GM23338 (cell line): Measurements from ENCODE around the gene LFNG. TPM values are rescaled to one million over a fixed set of nuclear protein-coding genes. Genes with fewer than 3 reads are reported as not detected.
A peak's percentile ranks its signal among the peaks of the same experiment; 100 is the strongest.

ENCODE experiments used
- ATAC-seq: fragments of 200-7000 bp; cut with Tn5 transposase; 3 replicates; pipeline ENCODE4 v1.9.1; 2020
- DNase-seq: peaks from one replicate; pipeline ENCODE4 v3.0.0-alpha.2; 2015; ENCODE audit warnings: low spot score
- H2AFZ ChIP-seq: fragments of 200-600 bp; sonication (generic); 2 replicates; pipeline ENCODE4 v1.8.0; 2016; ENCODE audit warnings: antibody characterized with exemption, mild to moderate bottlenecking, moderate library complexity
- H3F3A ChIP-seq: fragments of 200-600 bp; sonication (generic); replicated peaks from 2 replicates; pipeline ENCODE4 v1.8.0; 2017; ENCODE audit warnings: antibody characterized with exemption, mixed run types, low read depth
- H3K27ac ChIP-seq: fragments of 200-600 bp; sonication (generic); 2 replicates; pipeline ENCODE4 v1.6.1; 2016; ENCODE audit warnings: low read depth
- H3K27me3 ChIP-seq: fragments of 200-600 bp; sonication (generic); 2 replicates; pipeline ENCODE4 v1.8.0; 2016; ENCODE audit warnings: mild to moderate bottlenecking, mixed run types, moderate library complexity; ENCODE audit not compliant: insufficient read depth
- H3K36me3 ChIP-seq: fragments of 200-600 bp; sonication (generic); 2 replicates; pipeline ENCODE4 v1.8.0; 2016; ENCODE audit warnings: mild to moderate bottlenecking; ENCODE audit not compliant: insufficient read depth
- H3K4me1 ChIP-seq: fragments of 200-600 bp; sonication (generic); 2 replicates; pipeline ENCODE4 v1.8.0; 2016; ENCODE audit warnings: mild to moderate bottlenecking, moderate library complexity; ENCODE audit not compliant: insufficient read depth
- H3K4me2 ChIP-seq: fragments of 200-600 bp; sonication (generic); 2 replicates; pipeline ENCODE4 v1.7.1; 2017; ENCODE audit warnings: mixed run types
- H3K4me3 ChIP-seq: fragments of 200-600 bp; sonication (generic); 2 replicates; pipeline ENCODE4 v1.6.1; 2016; ENCODE audit warnings: mixed run types
- H3K79me2 ChIP-seq: fragments of 200-600 bp; sonication (generic); replicated peaks from 2 replicates; pipeline ENCODE4 v1.8.0; 2017; ENCODE audit warnings: mild to moderate bottlenecking; ENCODE audit not compliant: insufficient read depth
- H3K9me2 ChIP-seq: fragments of 200-600 bp; sonication (generic); 2 replicates; pipeline ENCODE4 v1.8.0; 2017; ENCODE audit not compliant: insufficient read depth
- H4K20me1 ChIP-seq: fragments of 200-600 bp; sonication (generic); replicated peaks from 2 replicates; pipeline ENCODE4 v1.8.0; 2017; ENCODE audit warnings: mild to moderate bottlenecking; ENCODE audit not compliant: insufficient read depth
- H3K27ac Mint-ChIP-seq: 2 replicates; pipeline ENCODE4 v1.8.0; 2020; ENCODE audit warnings: inconsistent platforms, mild to moderate bottlenecking, moderate library complexity, mixed read lengths
- H3K27me3 Mint-ChIP-seq: 3 replicates; pipeline ENCODE4 v1.8.0; 2022; ENCODE audit warnings: low read depth, mild to moderate bottlenecking, moderate library complexity, mixed read lengths, inconsistent platforms; ENCODE audit not compliant: insufficient read depth, poor library complexity
- H3K36me3 Mint-ChIP-seq: 3 replicates; pipeline ENCODE4 v1.8.0; 2021; ENCODE audit warnings: low read depth, mild to moderate bottlenecking, inconsistent platforms, moderate library complexity, mixed read lengths
- H3K4me1 Mint-ChIP-seq: 3 replicates; pipeline ENCODE4 v1.8.0; 2020; ENCODE audit warnings: mild to moderate bottlenecking, inconsistent platforms, mixed read lengths
- H3K4me3 Mint-ChIP-seq: 3 replicates; pipeline ENCODE4 v1.8.0; 2021; ENCODE audit warnings: moderate library complexity, mild to moderate bottlenecking, inconsistent platforms, mixed read lengths
- H3K9me3 Mint-ChIP-seq: 3 replicates; pipeline ENCODE4 v1.8.0; 2020; ENCODE audit warnings: moderate library complexity, mild to moderate bottlenecking, inconsistent platforms, mixed read lengths
- JUNB ChIP-seq: IDR thresholded peaks from one replicate; pipeline ENCODE4 v1.6.1; 2016; ENCODE audit warnings: antibody characterized with exemption; ENCODE audit not compliant: unreplicated experiment
- NANOG ChIP-seq: IDR thresholded peaks from 2 replicates; pipeline ENCODE4 v1.6.1; 2016; ENCODE audit warnings: antibody characterized with exemption, borderline replicate concordance
- POLR2AphosphoS5 ChIP-seq: IDR thresholded peaks from 2 replicates; pipeline ENCODE4 v1.6.1; 2016; ENCODE audit warnings: antibody characterized with exemption, low read depth
- ZNF114 ChIP-seq: fragments of 250-450 bp; sonication (Bioruptor Pico); IDR thresholded peaks from 2 replicates; pipeline ENCODE4 v1.5.0; 2020; ENCODE audit warnings: mild to moderate bottlenecking, moderate library complexity
- long read RNA-seq: library from polyadenylated mRNA; unstranded; transcript quantifications from one replicate; pipeline ENCODE4 v2.0.0, GENCODE V29; 2020; ENCODE audit not compliant: unreplicated experiment
- polyA plus RNA-seq: library from polyadenylated mRNA; unstranded; fragments of >200 nt; fragmentation: Nextera tagmentation; extraction: Ambion mirVana; gene quantifications from 2 replicates; pipeline ENCODE4 v1.2.1, GENCODE V29; 2016
- total RNA-seq: library from RNA; depleted of rRNA; stranded (reverse); fragments of >200 nt; shearing (Covaris generic); gene quantifications from 2 replicates; pipeline ENCODE4 v1.2.3, GENCODE V29; 2014; rRNA removed
- TF ChIP-seq, protein P1 (sequence below): IDR thresholded peaks from one replicate; pipeline ENCODE4 v1.6.1; 2018; ENCODE audit warnings: antibody characterized with exemption; ENCODE audit not compliant: unreplicated experiment

Gene LFNG, protein sequence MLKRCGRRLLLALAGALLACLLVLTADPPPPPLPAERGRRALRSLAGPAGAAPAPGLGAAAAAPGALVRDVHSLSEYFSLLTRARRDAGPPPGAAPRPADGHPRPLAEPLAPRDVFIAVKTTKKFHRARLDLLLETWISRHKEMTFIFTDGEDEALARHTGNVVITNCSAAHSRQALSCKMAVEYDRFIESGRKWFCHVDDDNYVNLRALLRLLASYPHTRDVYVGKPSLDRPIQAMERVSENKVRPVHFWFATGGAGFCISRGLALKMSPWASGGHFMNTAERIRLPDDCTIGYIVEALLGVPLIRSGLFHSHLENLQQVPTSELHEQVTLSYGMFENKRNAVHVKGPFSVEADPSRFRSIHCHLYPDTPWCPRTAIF
- 24.5 and 35.4 TPM in 2 replicates for total RNA-seq
- polyA plus RNA-seq = 1.7 and 3.2 TPM in 2 replicates
- long read RNA-seq = 0 reads

DNA sequence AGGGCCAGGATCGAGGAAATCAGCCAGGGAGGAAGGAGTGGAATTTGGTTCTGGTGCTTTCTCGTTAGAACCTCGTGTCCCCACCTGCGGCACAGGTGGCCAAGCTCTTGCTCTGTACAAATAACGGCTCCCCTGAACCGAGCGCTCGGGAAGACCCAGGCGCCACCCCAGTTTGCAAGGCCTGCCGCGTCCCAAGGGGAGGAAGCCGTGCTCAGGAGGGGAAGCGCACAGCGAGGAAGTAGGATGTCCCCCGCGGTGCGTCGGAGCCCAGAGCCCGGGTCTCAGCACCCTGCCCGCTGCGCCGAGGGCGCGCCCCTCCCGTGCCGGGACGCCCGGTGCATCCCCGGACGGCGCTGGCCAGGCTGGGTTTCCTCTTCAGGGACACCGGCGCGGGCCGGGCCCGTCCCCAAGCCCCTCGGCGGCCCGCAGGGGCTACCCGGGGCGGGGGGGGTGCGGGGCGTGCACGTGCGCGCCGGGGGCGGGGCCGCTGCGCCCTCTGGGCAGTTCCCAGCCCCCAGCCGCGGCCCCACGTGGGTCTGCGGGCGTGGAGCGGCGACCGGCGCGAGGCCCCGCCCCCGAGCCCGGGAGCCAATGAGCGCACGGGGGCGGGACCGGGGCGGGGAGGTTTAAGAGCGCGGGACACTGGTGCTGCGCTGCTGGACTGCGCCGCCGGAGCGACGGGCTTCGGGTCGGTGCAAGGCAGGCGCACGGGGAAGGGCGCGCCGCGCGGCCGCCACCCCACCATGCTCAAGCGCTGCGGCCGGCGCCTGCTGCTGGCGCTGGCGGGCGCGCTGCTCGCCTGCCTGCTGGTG is at the start of gene LFNG:
LFNG (plus strand) TSS at position 656 of the 812 bp plus-strand sequence; CDS start at position 744, 88 bp downstream.
- peaks cover 53% of the 10 kb centered on the region for H3K4me1 ChIP-seq
- H3K36me3 Mint-ChIP-seq = peaks cover 4% of the 10 kb centered on the region; the same call in 1 of the 3 replicates

DNA sequence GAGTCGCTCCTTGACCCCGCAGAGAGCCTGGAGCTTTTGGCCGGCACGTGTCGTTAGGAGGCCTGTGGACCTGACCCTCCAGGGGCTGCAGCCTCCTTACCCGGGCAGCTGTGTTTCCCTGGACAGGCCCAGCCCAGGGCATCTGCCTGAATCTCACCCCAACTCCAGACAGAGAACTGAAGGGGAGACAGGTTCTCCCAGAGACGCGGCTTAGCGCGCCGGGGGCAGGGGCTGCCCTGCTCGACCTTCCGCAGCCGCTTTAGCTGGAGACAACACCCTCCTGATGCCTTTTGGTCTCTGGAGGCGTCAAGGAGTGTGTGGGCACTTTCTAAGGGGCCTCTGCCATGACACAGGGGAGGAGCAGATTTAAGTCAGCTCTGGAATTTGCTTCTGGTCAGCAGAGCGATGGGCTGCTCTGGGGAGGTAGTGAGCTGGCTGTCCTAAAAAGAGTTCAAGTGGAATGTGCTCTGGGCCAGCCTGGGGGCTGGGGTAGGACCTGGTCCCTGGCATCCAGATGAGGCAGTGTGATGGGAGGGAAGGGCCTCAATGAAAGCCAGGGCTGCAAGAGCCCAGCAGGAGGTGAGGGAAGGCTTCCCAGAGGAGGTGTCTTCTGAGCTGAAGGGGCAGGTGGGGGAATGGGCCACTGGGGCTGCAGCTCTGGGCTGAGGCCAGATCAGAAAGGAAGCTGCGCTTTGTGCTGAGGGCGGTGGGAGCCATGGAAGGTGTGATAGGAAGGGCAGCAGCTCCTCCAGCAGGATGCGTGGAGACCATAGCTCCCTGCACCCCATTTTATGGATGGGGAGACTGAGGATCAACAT is 49.2 kb upstream of the LFNG start:
- no peaks in the 10 kb centered on the region for H4K20me1 ChIP-seq
- no peak overlapping the region for H3K4me3 ChIP-seq
- no peaks in the 10 kb centered on the region for H3K36me3 ChIP-seq
- Mint-ChIP-seq H3K4me3 (no peak overlapping the region; the same call in 2 of the 3 replicates), H3K27ac (no peak overlapping the region), H3K4me1 (peaks cover 32% of the 10 kb centered on the region), H3K9me3 (no peaks in the 10 kb centered on the region), H3K36me3 (no peaks in the 10 kb centered on the region; the same call in 2 of the 3 replicates), H3K27me3 (peaks cover 14% of the 10 kb centered on the region)
- H2AFZ ChIP-seq = 0 out of 2 replicates have a peak overlapping the region, but pooled peaks have one; percentile 38
- H3K27me3 ChIP-seq = no peaks in the 10 kb centered on the region
- no peak overlapping the region for H3K4me2 ChIP-seq
- H3K4me1 ChIP-seq = peaks cover 7% of the 10 kb centered on the region; the same call in 1 of the 2 replicates
- ATAC-seq (no peak), DNase-seq (no peak)
- peaks cover 10% of the 10 kb centered on the region; the same call in 1 of the 2 replicates for H3F3A ChIP-seq
- H3K79me2 ChIP-seq = no peaks in the 10 kb centered on the region
- H3K9me2 ChIP-seq = no peaks in the 10 kb centered on the region
- H3K27ac ChIP-seq = no peak overlapping the region
- TF ChIP-seq NANOG (no peak), JUNB (no peak), POLR2AphosphoS5 (no peak)

More for the DNA sequence above, at the start of gene LFNG:
- ATAC-seq (peak; percentile 14), DNase-seq (peak; percentile 91)
- Histone ChIP-seq H3K36me3 (no peaks in the 10 kb centered on the region), H3K4me3 (peak within 1 kb of the TSS; percentile 68), H3F3A (peaks cover 6% of the 10 kb centered on the region; the same call in 1 of the 2 replicates), H3K79me2 (peaks cover 13% of the 10 kb centered on the region), H4K20me1 (no peaks in the 10 kb centered on the region; the same call in 1 of the 2 replicates), H3K4me2 (peak within 1 kb of the TSS; percentile 92), H3K27me3 (peaks cover 28% of the 10 kb centered on the region), H3K27ac (no peak within 1 kb of the TSS), H2AFZ (peak within 1 kb of the TSS; percentile 66; the same call in 1 of the 2 replicates), H3K9me2 (peaks cover 7% of the 10 kb centered on the region; the same call in 1 of the 2 replicates)
- Mint-ChIP-seq H3K27ac (no peak within 1 kb of the TSS), H3K27me3 (peaks cover 42% of the 10 kb centered on the region), H3K4me3 (peak within 1 kb of the TSS; percentile 84), H3K4me1 (peaks cover 48% of the 10 kb centered on the region), H3K9me3 (no peaks in the 10 kb centered on the region)
- TF ChIP-seq ZNF114 (no peak), NANOG (no peak), POLR2AphosphoS5 (peak; percentile 95)
- TF ChIP-seq, protein P1, sequence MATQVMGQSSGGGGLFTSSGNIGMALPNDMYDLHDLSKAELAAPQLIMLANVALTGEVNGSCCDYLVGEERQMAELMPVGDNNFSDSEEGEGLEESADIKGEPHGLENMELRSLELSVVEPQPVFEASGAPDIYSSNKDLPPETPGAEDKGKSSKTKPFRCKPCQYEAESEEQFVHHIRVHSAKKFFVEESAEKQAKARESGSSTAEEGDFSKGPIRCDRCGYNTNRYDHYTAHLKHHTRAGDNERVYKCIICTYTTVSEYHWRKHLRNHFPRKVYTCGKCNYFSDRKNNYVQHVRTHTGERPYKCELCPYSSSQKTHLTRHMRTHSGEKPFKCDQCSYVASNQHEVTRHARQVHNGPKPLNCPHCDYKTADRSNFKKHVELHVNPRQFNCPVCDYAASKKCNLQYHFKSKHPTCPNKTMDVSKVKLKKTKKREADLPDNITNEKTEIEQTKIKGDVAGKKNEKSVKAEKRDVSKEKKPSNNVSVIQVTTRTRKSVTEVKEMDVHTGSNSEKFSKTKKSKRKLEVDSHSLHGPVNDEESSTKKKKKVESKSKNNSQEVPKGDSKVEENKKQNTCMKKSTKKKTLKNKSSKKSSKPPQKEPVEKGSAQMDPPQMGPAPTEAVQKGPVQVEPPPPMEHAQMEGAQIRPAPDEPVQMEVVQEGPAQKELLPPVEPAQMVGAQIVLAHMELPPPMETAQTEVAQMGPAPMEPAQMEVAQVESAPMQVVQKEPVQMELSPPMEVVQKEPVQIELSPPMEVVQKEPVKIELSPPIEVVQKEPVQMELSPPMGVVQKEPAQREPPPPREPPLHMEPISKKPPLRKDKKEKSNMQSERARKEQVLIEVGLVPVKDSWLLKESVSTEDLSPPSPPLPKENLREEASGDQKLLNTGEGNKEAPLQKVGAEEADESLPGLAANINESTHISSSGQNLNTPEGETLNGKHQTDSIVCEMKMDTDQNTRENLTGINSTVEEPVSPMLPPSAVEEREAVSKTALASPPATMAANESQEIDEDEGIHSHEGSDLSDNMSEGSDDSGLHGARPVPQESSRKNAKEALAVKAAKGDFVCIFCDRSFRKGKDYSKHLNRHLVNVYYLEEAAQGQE = peak; percentile 22
